MM.1S (cell line): ENCODE measurements around the gene C6orf62.

Experiments
- EZH2 ChIP-seq: fragments of 300-600 bp; sonication (generic); optimal IDR thresholded peaks from 2 replicates; pipeline ENCODE3; 2017; ENCODE audit warnings: low read depth, mild to moderate bottlenecking, antibody characterized with exemption, low read length, mixed read lengths
- EZH2phosphoT487 ChIP-seq: fragments of 300-600 bp; sonication (generic); IDR thresholded peaks from 2 replicates; pipeline ENCODE4 v1.6.1; 2018; ENCODE audit warnings: antibody characterized with exemption, low read length
- TF ChIP-seq, protein P1 (sequence below): fragments of 300-600 bp; sonication (generic); IDR thresholded peaks from 2 replicates; pipeline ENCODE4 v1.5.1; 2016; ENCODE audit warnings: antibody characterized with exemption, low read length, mixed read lengths

DNA sequence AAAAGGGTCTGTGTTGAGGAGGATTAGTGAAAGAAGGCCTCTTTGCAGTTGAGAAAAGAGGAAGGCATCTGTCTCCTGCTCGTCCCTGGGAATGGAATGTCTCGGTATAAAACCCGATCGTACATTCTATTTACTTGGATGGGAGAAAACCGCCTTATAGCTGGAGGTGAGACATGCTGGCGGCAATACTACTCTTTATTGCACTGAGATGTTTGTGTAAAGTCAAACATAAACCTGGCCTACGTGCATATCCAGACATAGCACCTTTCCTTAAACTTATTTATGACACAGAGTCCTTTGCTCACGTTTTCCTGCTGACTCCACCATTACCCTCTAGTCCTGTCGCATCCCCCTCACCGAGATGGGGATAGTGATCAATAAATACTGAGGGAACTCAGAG lies 56.7 kb downstream of the C6orf62 start:
- TF ChIP-seq, protein P1, sequence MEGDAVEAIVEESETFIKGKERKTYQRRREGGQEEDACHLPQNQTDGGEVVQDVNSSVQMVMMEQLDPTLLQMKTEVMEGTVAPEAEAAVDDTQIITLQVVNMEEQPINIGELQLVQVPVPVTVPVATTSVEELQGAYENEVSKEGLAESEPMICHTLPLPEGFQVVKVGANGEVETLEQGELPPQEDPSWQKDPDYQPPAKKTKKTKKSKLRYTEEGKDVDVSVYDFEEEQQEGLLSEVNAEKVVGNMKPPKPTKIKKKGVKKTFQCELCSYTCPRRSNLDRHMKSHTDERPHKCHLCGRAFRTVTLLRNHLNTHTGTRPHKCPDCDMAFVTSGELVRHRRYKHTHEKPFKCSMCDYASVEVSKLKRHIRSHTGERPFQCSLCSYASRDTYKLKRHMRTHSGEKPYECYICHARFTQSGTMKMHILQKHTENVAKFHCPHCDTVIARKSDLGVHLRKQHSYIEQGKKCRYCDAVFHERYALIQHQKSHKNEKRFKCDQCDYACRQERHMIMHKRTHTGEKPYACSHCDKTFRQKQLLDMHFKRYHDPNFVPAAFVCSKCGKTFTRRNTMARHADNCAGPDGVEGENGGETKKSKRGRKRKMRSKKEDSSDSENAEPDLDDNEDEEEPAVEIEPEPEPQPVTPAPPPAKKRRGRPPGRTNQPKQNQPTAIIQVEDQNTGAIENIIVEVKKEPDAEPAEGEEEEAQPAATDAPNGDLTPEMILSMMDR, result no peak
- no peak for TF ChIP-seq EZH2
- TF ChIP-seq EZH2phosphoT487, result no peak
